ENCODE data around the gene DSCAM. TPM values are rescaled to one million over a fixed set of nuclear protein-coding genes. Genes with fewer than 3 reads are reported as not detected.

The DSCAM gene
- total RNA-seq, 2 donors from 2014 or later = not detected

- Histone ChIP-seq H3K9me3 (no peaks in the 10 kb centered on the region), H3K36me3 (no peaks in the 10 kb centered on the region), H3K4me3 (no peak overlapping the region), H3K27ac (no peak overlapping the region), H3K27me3 (no peaks in the 10 kb centered on the region), H3K4me1 (no peaks in the 10 kb centered on the region)
- DNase-seq (ENCODE audit: low spot score) = no peak
- TF ChIP-seq, protein P1, sequence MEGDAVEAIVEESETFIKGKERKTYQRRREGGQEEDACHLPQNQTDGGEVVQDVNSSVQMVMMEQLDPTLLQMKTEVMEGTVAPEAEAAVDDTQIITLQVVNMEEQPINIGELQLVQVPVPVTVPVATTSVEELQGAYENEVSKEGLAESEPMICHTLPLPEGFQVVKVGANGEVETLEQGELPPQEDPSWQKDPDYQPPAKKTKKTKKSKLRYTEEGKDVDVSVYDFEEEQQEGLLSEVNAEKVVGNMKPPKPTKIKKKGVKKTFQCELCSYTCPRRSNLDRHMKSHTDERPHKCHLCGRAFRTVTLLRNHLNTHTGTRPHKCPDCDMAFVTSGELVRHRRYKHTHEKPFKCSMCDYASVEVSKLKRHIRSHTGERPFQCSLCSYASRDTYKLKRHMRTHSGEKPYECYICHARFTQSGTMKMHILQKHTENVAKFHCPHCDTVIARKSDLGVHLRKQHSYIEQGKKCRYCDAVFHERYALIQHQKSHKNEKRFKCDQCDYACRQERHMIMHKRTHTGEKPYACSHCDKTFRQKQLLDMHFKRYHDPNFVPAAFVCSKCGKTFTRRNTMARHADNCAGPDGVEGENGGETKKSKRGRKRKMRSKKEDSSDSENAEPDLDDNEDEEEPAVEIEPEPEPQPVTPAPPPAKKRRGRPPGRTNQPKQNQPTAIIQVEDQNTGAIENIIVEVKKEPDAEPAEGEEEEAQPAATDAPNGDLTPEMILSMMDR (IDR thresholded peaks at IDR 0.05) = no peak
Measured at GRCh38 chr21:40164905-40165772, 681.8 kb downstream of the DSCAM start.

DNA sequence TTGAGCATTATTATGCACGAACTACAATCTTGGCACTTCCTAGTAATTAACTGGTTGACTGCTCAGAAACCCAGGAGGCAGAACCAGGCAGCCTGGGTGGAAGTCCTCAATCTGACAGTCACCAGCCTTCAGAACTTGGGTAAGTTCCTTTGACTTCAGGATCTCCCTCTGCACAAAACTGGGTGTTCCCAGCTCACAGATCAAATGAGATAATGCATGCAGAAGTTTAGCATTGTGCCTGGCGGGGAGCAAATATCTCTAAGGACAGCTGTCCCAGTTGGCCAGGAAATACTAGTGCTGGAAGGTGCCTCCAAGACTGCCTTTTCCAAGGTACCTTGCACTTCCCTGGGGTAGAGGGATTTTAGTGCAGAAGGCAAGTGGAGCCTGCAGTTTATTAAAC lies 684.9 kb downstream of the DSCAM start:
- Histone ChIP-seq H3K27ac (no peak overlapping the region), H3K4me1 (no peaks in the 10 kb centered on the region), H3K9me3 (no peaks in the 10 kb centered on the region), H3K4me3 (no peak overlapping the region), H3K36me3 (no peaks in the 10 kb centered on the region), H3K27me3 (no peaks in the 10 kb centered on the region)
- TF ChIP-seq, protein P1 (IDR thresholded peaks at IDR 0.05) = no peak
- no peak for DNase-seq (ENCODE audit: low spot score)

DNA sequence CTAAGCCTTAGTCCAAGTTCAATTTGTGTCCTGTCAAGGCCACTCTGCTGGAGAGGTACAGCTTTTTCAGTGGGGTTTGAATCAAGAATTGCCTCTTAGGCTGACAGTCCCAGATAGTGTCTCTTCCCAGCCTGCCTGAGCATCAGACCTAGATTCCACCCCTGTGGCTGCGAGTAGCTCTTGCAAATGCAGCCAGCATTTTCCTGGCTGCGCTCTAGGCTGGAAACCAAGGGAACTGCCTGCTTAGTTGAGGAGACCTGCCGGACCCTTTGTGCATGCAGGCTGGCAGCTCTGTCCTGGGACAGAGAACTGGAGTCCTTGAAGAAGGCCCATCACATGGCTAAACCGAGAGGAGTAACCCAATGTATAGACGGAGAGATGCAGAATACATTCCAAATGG lies 686.0 kb downstream of the DSCAM start:
- Histone ChIP-seq H3K27ac (no peak overlapping the region), H3K9me3 (no peaks in the 10 kb centered on the region), H3K4me1 (no peaks in the 10 kb centered on the region), H3K27me3 (no peaks in the 10 kb centered on the region), H3K4me3 (no peak overlapping the region), H3K36me3 (no peaks in the 10 kb centered on the region)
- TF ChIP-seq, protein P1 (IDR thresholded peaks at IDR 0.05) = no peak
- DNase-seq (ENCODE audit: low spot score) = no peak

DNA sequence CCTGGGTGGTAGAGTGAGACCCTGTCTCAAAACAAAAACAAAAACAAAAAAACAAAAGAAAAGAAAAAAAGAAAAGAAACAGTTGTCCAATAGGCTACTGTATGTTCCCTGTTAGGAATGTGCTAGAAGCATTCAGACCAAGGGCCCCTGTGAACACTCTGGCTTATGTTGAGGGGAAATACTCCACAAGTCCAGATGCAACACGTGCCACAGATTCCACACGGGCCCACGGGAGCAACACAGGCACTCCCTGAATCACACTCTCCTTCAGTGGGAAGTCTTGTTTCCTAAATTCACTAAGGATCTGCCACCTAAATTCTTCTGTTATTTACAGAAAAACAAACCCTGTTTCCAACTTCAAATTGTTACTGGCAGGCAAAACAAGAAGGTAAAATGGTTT lies 688.6 kb downstream of the DSCAM start:
- H3K36me3 ChIP-seq = no peaks in the 10 kb centered on the region
- no peak overlapping the region for H3K4me3 ChIP-seq
- no peak overlapping the region for H3K27ac ChIP-seq
- no peaks in the 10 kb centered on the region for H3K4me1 ChIP-seq
- DNase-seq (ENCODE audit: low spot score) = no peak
- no peaks in the 10 kb centered on the region for H3K9me3 ChIP-seq
- TF ChIP-seq, protein P1 (IDR thresholded peaks at IDR 0.05) = no peak
- no peaks in the 10 kb centered on the region for H3K27me3 ChIP-seq

DNA sequence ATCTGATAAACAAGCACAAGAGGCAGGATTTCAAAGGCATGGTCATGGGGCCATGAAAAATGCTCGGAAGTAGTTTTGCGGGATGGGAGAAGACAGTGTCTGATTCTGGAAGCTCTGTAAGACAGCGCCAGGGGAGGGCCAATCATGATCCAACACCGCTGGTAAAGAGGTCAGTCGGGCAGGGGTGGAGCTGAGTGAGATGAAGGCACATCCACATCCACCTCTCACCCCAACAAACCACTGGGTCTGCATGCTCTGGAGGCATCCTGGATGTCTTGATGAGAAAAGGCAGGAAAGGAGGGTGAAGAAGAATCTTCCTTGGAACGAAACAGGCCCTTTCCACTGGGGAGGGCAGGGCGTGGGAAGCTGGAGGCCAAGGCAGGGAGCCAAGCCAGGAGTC lies 691.4 kb downstream of the DSCAM start:
- no peak overlapping the region for H3K27ac ChIP-seq
- no peaks in the 10 kb centered on the region for H3K36me3 ChIP-seq
- no peaks in the 10 kb centered on the region for H3K4me1 ChIP-seq
- no peaks in the 10 kb centered on the region for H3K9me3 ChIP-seq
- TF ChIP-seq, protein P1 (IDR thresholded peaks at IDR 0.05) = no peak
- no peak overlapping the region for H3K4me3 ChIP-seq
- no peak for DNase-seq (ENCODE audit: low spot score)
- no peaks in the 10 kb centered on the region for H3K27me3 ChIP-seq

DNA sequence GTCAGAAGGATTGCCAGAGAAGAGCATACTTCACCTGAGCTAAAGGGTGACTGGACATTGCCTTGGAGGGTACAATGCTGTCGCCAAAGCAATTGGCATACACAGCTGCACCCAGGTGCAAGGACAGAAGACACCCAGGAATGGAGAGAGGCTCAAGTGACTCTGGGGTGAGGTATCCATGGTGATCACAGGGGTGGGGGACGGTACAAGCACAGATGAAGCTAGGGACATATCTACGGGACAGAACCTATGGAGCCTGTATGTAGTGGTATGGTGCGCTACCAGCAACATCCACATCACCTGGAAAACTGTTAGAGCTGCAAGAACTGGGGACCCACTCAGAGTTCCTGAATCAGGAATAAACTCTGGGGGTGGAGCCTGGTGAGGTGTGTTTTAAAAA lies 693.6 kb downstream of the DSCAM start:
- H3K27ac ChIP-seq = no peak overlapping the region
- TF ChIP-seq, protein P1 (IDR thresholded peaks at IDR 0.05) = no peak
- no peaks in the 10 kb centered on the region for H3K4me1 ChIP-seq

More for the DNA sequence above, 693.6 kb downstream of the DSCAM start:
- H3K27me3 ChIP-seq = no peaks in the 10 kb centered on the region
- DNase-seq (ENCODE audit: low spot score) = no peak
- no peaks in the 10 kb centered on the region for H3K36me3 ChIP-seq
- H3K9me3 ChIP-seq = no peaks in the 10 kb centered on the region
- H3K4me3 ChIP-seq = no peak overlapping the region

All from right atrium auricular region (tissue), 2 donors.